K562 (cell line): Measurements from ENCODE around the gene DGKZ. TPM values are rescaled to one million over a fixed set of nuclear protein-coding genes. Genes with fewer than 3 reads are reported as not detected.

Experiments
- AFF4 ChIP-seq: sonication (generic); formaldehyde crosslinking; IDR thresholded peaks from 2 replicates; pipeline ENCODE4 v1.8.0; 2023; ENCODE audit warnings: mild to moderate bottlenecking, missing genetic modification reagents
- ARID1B ChIP-seq: fragments of 450-650 bp; IDR thresholded peaks from 2 replicates; pipeline ENCODE4 v1.6.1; 2016; ENCODE audit warnings: antibody characterized with exemption, mild to moderate bottlenecking, inconsistent platforms
- CREB1 ChIP-seq, 2 experiments: sonication (generic) in 1 of 2; formaldehyde crosslinking in 1 of 2; IDR thresholded peaks; 2 replicates each; pipeline versions ENCODE4 v1.6.1 to v1.8.0; 2012 to 2022; ENCODE audit warnings: inconsistent platforms in 1 of 2, mild to moderate bottlenecking in 1 of 2, missing genetic modification reagents in 1 of 2, moderate library complexity in 1 of 2
- IRF1 ChIP-seq: sonication (generic); formaldehyde crosslinking; IDR thresholded peaks from 2 replicates; pipeline ENCODE4 v1.8.0; 2022; ENCODE audit warnings: missing genetic modification reagents, mild to moderate bottlenecking, borderline replicate concordance
- MIER1 ChIP-seq: fragments of 450-650 bp; IDR thresholded peaks from 2 replicates; pipeline ENCODE4 v1.6.1; 2016; ENCODE audit warnings: antibody characterized with exemption, mild to moderate bottlenecking, low read depth
- NFXL1 ChIP-seq: fragments of 450-650 bp; formaldehyde crosslinking; IDR thresholded peaks from 2 replicates; pipeline ENCODE4 v1.4.0; 2021; ENCODE audit warnings: mild to moderate bottlenecking
- NR2C1 ChIP-seq, 2 experiments: fragments of 450-650 bp; IDR thresholded peaks; 2 replicates each; pipeline ENCODE4 v1.6.1; 2017; ENCODE audit warnings: mild to moderate bottlenecking in 2 of 2, antibody characterized with exemption in 1 of 2, inconsistent platforms in 1 of 2, missing compliant biosample characterization in 1 of 2, missing genetic modification characterization in 1 of 2
- POLR2A ChIP-seq: fragments of 450-650 bp; conservative IDR thresholded peaks from 2 replicates; pipeline ENCODE4 v1.6.1; 2016
- POLR2AphosphoS5 ChIP-seq: IDR thresholded peaks from 2 replicates; pipeline ENCODE4 v1.6.1; 2011; ENCODE audit warnings: mild to moderate bottlenecking, low read depth, low read length, moderate library complexity; ENCODE audit not compliant: control insufficient read depth, insufficient read depth
- TBP ChIP-seq: optimal IDR thresholded peaks from 2 replicates; pipeline ENCODE3; 2011; ENCODE audit warnings: low read depth, low read length, improper control_type of control experiment
- TFAP4 ChIP-seq: sonication (generic); formaldehyde crosslinking; IDR thresholded peaks from 2 replicates; pipeline ENCODE4 v1.8.0; 2022; ENCODE audit warnings: missing genetic modification reagents, mild to moderate bottlenecking, moderate library complexity, borderline replicate concordance
- USF2 ChIP-seq: sonication (generic); formaldehyde crosslinking; IDR thresholded peaks from 2 replicates; pipeline ENCODE4 v1.5.0; 2020; ENCODE audit warnings: missing genetic modification reagents
- ZBTB2 ChIP-seq: fragments of 450-650 bp; IDR thresholded peaks from 2 replicates; pipeline ENCODE4 v1.6.1; 2016; ENCODE audit warnings: antibody characterized with exemption
- ZFX ChIP-seq: sonication (generic); formaldehyde crosslinking; IDR thresholded peaks from 2 replicates; pipeline ENCODE4 v1.8.0; 2022; ENCODE audit warnings: mild to moderate bottlenecking, missing genetic modification reagents, moderate library complexity
- polyA plus RNA-seq, 8 experiments: library from polyadenylated mRNA; depleted of rRNA in 4 of 8; stranded (reverse) in 5 of 8; unstranded in 3 of 8; fragments of >200 nt; fragmentation: Nextera tagmentation in 2 of 8; fragmentation: Illumina TruSeq in 1 of 8; extraction: Ambion mirVana in 2 of 8; extraction: Trizol in 1 of 8; gene quantifications; 2 replicates each; pipeline versions ENCODE4 v1.2.1 to v1.2.3, GENCODE V29; 2011 to 2014; ENCODE audit warnings: inconsistent platforms in 1 of 8, missing spikeins in 1 of 8
- total RNA-seq, 7 experiments: library from RNA; depleted of rRNA in 6 of 7; stranded (reverse); fragments of >200 nt in 6 of 7; fragmentation: Illumina TruSeq in 2 of 7; extraction: Trizol in 2 of 7; gene quantifications; 2 replicates each; pipeline versions ENCODE4 v1.2.1 to v1.2.3, GENCODE V29; 2011 to 2021; ENCODE audit warnings: low replicate concordance in 1 of 7
- TF ChIP-seq, protein P1 (sequence below): sonication (generic); formaldehyde crosslinking; IDR thresholded peaks from 2 replicates; pipeline ENCODE4 v1.8.0; 2022; ENCODE audit warnings: missing genetic modification reagents, mild to moderate bottlenecking, borderline replicate concordance

DGKZ gene
- total and polyA plus RNA-seq, 9 of the 15 experiments (the other 6 are each of a cell fraction or from before 2014, with no cell fraction given): 0.51 to 100 (median 44.2) TPM

DNA sequence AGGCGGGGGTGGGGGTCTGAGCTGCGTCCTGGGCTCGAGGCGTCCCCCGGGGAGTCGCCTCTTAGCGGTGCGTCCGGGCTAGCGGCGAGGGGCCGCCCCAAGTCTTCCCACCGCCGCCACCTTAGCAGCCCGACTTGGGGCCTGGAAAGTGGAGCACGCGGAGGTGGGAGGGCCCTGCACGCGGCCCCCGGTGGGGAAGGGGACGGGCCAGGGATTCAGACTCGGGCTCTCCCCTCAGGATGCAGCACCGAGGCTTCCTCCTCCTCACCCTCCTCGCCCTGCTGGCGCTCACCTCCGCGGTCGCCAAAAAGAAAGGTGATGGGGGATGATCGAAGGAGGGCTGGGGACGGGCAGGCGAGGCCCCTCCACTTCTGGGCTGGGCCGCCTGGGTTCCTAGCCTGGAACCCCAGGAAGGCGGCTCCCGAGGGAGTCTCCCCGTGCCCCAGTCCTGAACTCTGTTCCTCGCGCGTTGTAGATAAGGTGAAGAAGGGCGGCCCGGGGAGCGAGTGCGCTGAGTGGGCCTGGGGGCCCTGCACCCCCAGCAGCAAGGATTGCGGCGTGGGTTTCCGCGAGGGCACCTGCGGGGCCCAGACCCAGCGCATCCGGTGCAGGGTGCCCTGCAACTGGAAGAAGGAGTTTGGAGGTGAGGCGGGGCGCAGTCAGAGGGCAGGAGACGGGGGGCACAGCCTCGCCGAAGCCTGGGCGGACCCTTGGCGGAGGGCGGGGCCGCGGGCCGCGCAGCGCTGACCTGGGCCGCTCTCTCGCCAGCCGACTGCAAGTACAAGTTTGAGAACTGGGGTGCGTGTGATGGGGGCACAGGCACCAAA lies 34.8 kb downstream of the DGKZ start (continued):
- no peak for TF ChIP-seq NR2C1 (IDR thresholded peaks at IDR 0.05)
- no peak for TF ChIP-seq NR2C1 (tag; IDR thresholded peaks at IDR 0.05)
- TF ChIP-seq ZFX: peak; percentile 76
- peak; percentile 50 for TF ChIP-seq ARID1B
- TF ChIP-seq USF2 (CRISPR knock-in tag): no peak
- peak; percentile 1; the same call in 1 of the 2 replicates for TF ChIP-seq POLR2AphosphoS5
- TF ChIP-seq TBP: peak; percentile 46
- no peak for TF ChIP-seq IRF1 (CRISPR knock-in tag)
- peak; percentile 51 for TF ChIP-seq POLR2A
- TF ChIP-seq ZBTB2: peak; percentile 58
- no peak for TF ChIP-seq NFXL1 (CRISPR knock-in tag)
- peak; percentile 42; the same call in 1 of the 2 replicates for TF ChIP-seq AFF4 (CRISPR knock-in tag)
- 0 out of 2 replicates have a peak, but pooled peaks have one; percentile 52 for TF ChIP-seq MIER1
- TF ChIP-seq CREB1 (IDR thresholded peaks at IDR 0.05): peak; percentile 8; the same call in 1 of the 2 replicates
- TF ChIP-seq CREB1 (CRISPR knock-in tag; IDR thresholded peaks at IDR 0.05): no peak
- TF ChIP-seq TFAP4 (CRISPR knock-in tag): peak; percentile 39; the same call in 1 of the 2 replicates
- TF ChIP-seq, protein P1, sequence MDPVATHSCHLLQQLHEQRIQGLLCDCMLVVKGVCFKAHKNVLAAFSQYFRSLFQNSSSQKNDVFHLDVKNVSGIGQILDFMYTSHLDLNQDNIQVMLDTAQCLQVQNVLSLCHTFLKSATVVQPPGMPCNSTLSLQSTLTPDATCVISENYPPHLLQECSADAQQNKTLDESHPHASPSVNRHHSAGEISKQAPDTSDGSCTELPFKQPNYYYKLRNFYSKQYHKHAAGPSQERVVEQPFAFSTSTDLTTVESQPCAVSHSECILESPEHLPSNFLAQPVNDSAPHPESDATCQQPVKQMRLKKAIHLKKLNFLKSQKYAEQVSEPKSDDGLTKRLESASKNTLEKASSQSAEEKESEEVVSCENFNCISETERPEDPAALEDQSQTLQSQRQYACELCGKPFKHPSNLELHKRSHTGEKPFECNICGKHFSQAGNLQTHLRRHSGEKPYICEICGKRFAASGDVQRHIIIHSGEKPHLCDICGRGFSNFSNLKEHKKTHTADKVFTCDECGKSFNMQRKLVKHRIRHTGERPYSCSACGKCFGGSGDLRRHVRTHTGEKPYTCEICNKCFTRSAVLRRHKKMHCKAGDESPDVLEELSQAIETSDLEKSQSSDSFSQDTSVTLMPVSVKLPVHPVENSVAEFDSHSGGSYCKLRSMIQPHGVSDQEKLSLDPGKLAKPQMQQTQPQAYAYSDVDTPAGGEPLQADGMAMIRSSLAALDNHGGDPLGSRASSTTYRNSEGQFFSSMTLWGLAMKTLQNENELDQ (CRISPR knock-in tag): 0 out of 2 replicates have a peak, but pooled peaks have one; percentile 43
